NB4 (cell line): ENCODE measurements around the gene CACNA1B.

ENCODE experiments used
- DNase-seq: peaks from one replicate; pipeline ENCODE4 v3.0.0; 2010; ENCODE audit warnings: low read depth
- H3K4me3 ChIP-seq: one replicate; pipeline ENCODE4 v1.5.1; 2011; ENCODE audit warnings: mild to moderate bottlenecking, low read depth, low read length, moderate library complexity
- MYC ChIP-seq: IDR thresholded peaks from 2 replicates; pipeline ENCODE4 v1.6.1; 2011; ENCODE audit warnings: low read depth, low read length
- POLR2A ChIP-seq: IDR thresholded peaks from 2 replicates; pipeline ENCODE4 v1.6.1; 2011; ENCODE audit warnings: mild to moderate bottlenecking; ENCODE audit not compliant: insufficient read length; ENCODE audit errors: extremely low read depth
- TF ChIP-seq, protein P1 (sequence below): IDR thresholded peaks from 2 replicates; pipeline ENCODE4 v1.6.1; 2011; ENCODE audit warnings: low read depth, low read length
- TF ChIP-seq, protein P2 (sequence below): IDR thresholded peaks from one replicate; pipeline ENCODE4 v1.5.1; 2012; ENCODE audit warnings: low read depth, low read length

Gene CACNA1B

DNA sequence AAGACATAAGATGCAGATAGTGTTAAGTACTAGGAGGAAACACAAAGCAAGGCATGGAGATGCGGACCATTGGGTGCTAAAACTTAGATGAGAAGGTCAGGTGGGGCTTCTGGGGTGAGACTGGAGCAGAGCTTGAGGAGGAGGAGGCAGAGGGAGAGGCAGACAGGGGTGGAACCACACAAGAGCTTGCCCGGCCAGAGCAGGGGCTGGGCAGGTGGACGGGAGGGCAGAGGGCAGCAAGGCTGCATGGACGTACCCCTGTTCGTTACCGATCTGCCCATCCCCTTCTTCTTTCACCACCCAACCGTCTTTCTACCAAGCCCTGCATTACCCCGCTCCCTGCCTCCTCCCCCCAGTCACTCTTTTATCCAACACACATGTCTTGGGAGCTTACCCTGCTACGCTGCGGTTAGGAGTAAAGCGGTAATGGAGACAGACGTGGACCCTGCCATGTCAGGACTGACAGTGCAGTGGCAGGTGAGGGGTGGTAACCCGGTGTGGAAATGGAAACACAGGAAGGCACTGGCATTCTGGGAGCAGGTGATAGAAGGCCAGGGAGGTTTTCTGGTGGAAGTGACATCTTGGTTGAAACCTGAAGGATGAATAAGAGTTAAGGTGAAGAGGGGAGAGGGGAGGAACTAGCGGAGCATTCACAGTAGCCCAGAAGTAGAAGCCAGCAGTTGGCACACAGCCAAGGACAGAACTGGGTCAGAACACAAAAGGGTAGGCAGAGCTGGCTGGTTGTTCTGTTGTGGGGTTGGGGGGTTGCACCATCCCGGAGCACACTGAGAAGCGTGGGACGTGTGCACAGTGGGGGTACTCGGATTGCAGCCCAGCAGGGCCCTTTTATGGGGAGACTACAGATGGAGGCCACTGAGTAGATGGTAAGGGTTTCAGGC lies 167.2 kb downstream of the CACNA1B start:
- H3K4me3 ChIP-seq: no peak overlapping the region
- no peak for DNase-seq
- no peak for TF ChIP-seq MYC
- TF ChIP-seq, protein P1, sequence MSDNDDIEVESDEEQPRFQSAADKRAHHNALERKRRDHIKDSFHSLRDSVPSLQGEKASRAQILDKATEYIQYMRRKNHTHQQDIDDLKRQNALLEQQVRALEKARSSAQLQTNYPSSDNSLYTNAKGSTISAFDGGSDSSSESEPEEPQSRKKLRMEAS: no peak
- TF ChIP-seq POLR2A: no peak
- TF ChIP-seq, protein P2, sequence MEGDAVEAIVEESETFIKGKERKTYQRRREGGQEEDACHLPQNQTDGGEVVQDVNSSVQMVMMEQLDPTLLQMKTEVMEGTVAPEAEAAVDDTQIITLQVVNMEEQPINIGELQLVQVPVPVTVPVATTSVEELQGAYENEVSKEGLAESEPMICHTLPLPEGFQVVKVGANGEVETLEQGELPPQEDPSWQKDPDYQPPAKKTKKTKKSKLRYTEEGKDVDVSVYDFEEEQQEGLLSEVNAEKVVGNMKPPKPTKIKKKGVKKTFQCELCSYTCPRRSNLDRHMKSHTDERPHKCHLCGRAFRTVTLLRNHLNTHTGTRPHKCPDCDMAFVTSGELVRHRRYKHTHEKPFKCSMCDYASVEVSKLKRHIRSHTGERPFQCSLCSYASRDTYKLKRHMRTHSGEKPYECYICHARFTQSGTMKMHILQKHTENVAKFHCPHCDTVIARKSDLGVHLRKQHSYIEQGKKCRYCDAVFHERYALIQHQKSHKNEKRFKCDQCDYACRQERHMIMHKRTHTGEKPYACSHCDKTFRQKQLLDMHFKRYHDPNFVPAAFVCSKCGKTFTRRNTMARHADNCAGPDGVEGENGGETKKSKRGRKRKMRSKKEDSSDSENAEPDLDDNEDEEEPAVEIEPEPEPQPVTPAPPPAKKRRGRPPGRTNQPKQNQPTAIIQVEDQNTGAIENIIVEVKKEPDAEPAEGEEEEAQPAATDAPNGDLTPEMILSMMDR: no peak

DNA sequence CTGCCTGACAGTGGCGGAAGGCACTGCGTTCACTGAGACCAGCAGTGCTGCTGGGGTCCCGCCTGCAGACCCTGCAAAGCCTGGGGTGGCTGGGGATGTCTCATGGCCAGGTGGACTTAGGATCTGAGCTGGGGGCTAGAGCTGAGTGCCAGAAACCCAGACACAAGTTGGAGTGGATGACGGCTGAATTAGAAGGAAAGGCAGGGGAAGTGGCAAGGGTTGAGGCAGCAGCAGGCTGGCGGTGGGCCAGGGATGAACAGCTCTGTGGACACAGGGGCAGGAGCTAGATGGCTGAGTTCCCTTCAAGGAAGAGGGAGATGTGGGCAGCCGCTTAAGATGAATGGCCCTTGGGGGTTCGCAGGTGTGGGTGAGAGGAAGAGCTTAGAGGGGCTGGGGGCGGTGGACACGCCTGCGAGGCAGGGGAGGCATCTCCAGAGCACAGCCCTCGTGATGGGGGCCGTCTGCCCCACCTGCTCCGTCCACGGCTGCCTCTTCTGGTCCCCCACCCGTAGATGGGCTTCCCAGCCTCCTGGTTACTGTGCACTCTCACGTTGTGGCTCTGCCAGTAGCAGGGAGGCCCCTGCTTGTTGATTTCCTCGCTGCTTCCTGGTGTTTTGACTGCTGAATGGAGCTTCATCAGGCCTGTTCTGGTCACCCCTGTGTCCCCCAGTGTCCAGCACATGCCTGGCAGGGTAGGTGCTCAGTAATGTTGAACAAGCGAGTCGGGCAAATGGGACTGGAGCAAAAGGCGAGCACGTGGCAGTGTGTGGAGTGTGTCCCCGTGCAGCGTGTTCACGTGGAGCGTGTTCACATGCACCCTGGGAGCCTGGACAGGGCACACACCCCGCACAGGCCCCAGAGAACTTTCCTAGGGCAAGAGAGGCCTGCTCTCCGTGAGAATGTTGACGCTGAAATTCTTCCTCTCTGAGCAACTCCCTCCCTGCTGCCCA lies 168.2 kb downstream of the CACNA1B start:
- DNase-seq: no peak
- H3K4me3 ChIP-seq: no peak overlapping the region
- no peak for TF ChIP-seq POLR2A
- TF ChIP-seq, protein P2: no peak

DNA sequence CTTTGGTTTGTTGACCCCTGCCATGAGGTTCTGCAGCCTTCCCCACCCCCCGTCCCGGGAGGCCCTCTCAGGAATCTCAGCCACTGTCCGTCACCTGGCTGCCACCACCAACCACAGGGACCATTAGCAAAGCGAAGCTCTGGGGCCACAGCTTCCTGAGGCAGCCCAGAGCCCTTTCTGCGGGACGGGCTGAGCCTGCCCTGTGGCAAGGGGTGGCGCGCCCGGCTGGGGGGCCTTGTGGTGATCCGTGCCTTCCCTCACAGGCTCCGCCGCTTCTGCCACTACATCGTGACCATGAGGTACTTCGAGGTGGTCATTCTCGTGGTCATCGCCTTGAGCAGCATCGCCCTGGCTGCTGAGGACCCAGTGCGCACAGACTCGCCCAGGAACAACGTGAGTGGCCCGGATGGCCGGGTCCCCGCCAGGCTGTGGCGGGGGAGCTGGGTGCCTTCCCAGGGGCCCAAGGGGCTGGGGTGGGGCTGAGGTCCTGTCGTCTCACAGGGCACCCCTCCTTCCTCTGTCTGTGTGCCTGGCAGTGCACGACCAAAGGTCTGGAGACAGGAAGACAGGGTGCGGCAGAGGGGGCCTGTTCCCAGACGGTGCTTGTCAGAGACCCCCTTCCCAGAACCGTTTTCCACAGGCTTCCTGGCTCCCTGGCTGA lies 169.2 kb downstream of the CACNA1B start:
- no peak overlapping the region for H3K4me3 ChIP-seq
- DNase-seq: no peak
- no peak for TF ChIP-seq POLR2A
- TF ChIP-seq, protein P1: no peak
- TF ChIP-seq, protein P2: no peak
- no peak for TF ChIP-seq MYC

DNA sequence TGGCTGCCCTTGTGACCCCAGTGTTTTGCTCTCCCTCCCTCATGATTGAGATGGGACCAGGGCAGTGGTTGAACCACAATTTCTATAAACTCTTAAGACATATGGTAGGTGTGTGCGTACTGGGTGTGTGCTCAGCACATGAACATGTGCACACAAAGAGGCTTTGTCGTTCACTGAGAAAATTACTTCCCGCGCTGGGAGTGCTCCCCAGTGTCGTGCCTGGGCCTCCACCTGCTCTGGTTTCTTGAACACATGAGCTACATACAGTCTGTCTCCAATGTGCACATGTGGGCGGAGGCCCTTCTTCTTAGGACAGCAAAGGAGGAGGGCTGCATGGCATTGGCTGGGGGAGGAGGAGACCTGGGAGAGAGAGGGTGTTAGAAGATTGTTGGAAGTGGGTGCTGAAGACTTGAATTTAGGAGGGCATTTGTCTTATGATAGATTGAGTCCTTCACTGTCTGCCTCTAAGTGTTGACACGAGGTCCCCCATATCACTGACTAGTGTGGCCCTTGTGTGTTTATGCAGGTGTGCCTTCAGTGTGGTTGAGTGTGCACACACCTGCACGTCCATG lies 170.0 kb downstream of the CACNA1B start:
- DNase-seq: no peak
- TF ChIP-seq, protein P1: no peak
- TF ChIP-seq, protein P2: no peak
- TF ChIP-seq MYC (no peak), POLR2A (no peak)
- H3K4me3 ChIP-seq: no peak overlapping the region

DNA sequence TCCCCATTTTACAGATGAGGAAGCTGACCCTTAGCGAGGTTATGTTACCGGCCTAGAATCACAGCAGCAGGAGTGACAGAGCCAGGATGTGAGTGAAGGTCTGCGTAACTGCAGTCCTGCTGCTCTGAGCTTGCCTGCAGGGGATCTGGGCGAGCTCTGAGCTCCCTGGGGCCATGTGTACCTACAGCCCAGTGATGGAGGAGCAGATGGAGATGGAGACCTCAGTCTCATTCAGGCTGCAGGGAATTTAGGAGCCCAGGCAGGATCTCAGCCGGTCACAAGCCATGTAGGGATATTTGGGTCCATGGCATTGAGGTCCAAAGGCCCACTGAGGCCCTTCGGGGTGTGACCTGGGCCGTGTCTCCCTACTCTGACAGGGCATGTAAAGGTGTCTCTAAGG lies 170.6 kb downstream of the CACNA1B start:
- TF ChIP-seq POLR2A (no peak), MYC (no peak)
- TF ChIP-seq, protein P1: no peak
- TF ChIP-seq, protein P2: no peak
- DNase-seq: peak; percentile 41
- no peak overlapping the region for H3K4me3 ChIP-seq
